Measurements from ENCODE around the gene UCP2. TPM values are rescaled to one million over a fixed set of nuclear protein-coding genes. Genes with fewer than 3 reads are reported as not detected.

The UCP2 gene
- total RNA-seq, 1 donor = 68.7 TPM

GRCh38 chr11:74004046-74004695 is 21.5 kb upstream of the UCP2 start:
- no peaks in the 10 kb centered on the region for H3K27me3 ChIP-seq (ENCODE audit: insufficient read depth, low read length)
- H3K4me1 ChIP-seq (ENCODE audit: insufficient read depth, low read length) = peaks cover 63% of the 10 kb centered on the region
- no peaks in the 10 kb centered on the region for H3K9me3 ChIP-seq (ENCODE audit: low read depth, low read length)
- no peak overlapping the region for H3K4me3 ChIP-seq (ENCODE audit: low read length)

- peaks cover 50% of the 10 kb centered on the region for H3K4me1 ChIP-seq (ENCODE audit: insufficient read depth, low read length)
- H3K4me3 ChIP-seq (ENCODE audit: low read length) = no peak overlapping the region
- H3K9me3 ChIP-seq (ENCODE audit: low read depth, low read length) = no peaks in the 10 kb centered on the region
- H3K27me3 ChIP-seq (ENCODE audit: insufficient read depth, low read length) = no peaks in the 10 kb centered on the region
Observed at GRCh38 chr11:74002832-74003231, 20.2 kb upstream of the UCP2 start.

- Histone ChIP-seq H3K4me3 (ENCODE audit: low read length) (no peak overlapping the region), H3K9me3 (ENCODE audit: low read depth, low read length) (no peaks in the 10 kb centered on the region), H3K4me1 (ENCODE audit: insufficient read depth, low read length) (peaks cover 53% of the 10 kb centered on the region), H3K27me3 (ENCODE audit: insufficient read depth, low read length) (no peaks in the 10 kb centered on the region)
Observed at GRCh38 chr11:74001822-74002286, 19.2 kb upstream of the UCP2 start.

GRCh38 chr11:74000307-74001133 is 17.9 kb upstream of the UCP2 start:
- Histone ChIP-seq H3K4me1 (ENCODE audit: insufficient read depth, low read length) (peaks cover 50% of the 10 kb centered on the region), H3K9me3 (ENCODE audit: low read depth, low read length) (no peaks in the 10 kb centered on the region)

GRCh38 chr11:73999581-74000306 is 17.1 kb upstream of the UCP2 start:
- H3K4me3 ChIP-seq (ENCODE audit: low read length) = no peak overlapping the region
- no peaks in the 10 kb centered on the region for H3K9me3 ChIP-seq (ENCODE audit: low read depth, low read length)
- no peaks in the 10 kb centered on the region for H3K27me3 ChIP-seq (ENCODE audit: insufficient read depth, low read length)
- H3K4me1 ChIP-seq (ENCODE audit: insufficient read depth, low read length) = peaks cover 45% of the 10 kb centered on the region

More at GRCh38 chr11:74000307-74001133, 17.9 kb upstream of the UCP2 start:
- no peaks in the 10 kb centered on the region for H3K27me3 ChIP-seq (ENCODE audit: insufficient read depth, low read length)
- H3K4me3 ChIP-seq (ENCODE audit: low read length) = no peak overlapping the region

- Histone ChIP-seq H3K27me3 (ENCODE audit: insufficient read depth, low read length) (no peaks in the 10 kb centered on the region), H3K4me1 (ENCODE audit: insufficient read depth, low read length) (peaks cover 39% of the 10 kb centered on the region), H3K9me3 (ENCODE audit: low read depth, low read length) (no peaks in the 10 kb centered on the region), H3K4me3 (ENCODE audit: low read length) (no peak overlapping the region)
Observed at GRCh38 chr11:73998846-73999575, 16.4 kb upstream of the UCP2 start.

DNA sequence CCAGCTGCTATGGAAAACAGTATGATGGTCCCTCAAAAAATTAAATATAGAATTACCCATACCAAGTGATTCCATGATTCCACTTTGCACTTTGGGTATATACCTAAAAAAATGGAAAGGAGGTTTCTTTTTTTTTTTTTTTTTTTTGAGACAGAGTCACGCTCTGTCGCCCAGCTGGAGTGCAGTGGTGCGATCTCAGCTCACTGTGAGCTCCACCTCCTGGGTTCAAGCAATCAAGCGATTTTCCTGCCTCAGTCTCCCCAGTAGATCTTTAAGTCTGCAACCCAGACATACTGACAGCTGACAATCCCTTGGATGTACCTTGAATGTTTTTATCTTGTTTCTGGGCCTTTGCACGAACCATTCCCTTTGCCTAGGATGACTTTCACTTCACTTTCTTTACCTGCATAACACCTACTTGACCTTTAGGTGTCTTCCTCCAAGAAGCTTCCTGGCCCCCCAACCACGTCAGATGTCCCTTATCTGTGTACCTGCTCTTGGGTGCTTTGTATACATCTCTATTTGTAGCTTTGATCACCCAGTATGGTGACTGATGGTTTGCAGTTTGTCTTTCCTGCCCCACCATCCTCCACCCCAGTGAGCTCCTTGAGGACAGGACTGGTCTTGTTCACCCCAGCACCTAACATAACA is 14.6 kb upstream of the UCP2 start:
- no peaks in the 10 kb centered on the region for H3K9me3 ChIP-seq (ENCODE audit: low read depth, low read length)
- H3K27me3 ChIP-seq (ENCODE audit: insufficient read depth, low read length) = no peaks in the 10 kb centered on the region
- peaks cover 47% of the 10 kb centered on the region for H3K4me1 ChIP-seq (ENCODE audit: insufficient read depth, low read length)
- H3K4me3 ChIP-seq (ENCODE audit: low read length) = no peak overlapping the region

DNA sequence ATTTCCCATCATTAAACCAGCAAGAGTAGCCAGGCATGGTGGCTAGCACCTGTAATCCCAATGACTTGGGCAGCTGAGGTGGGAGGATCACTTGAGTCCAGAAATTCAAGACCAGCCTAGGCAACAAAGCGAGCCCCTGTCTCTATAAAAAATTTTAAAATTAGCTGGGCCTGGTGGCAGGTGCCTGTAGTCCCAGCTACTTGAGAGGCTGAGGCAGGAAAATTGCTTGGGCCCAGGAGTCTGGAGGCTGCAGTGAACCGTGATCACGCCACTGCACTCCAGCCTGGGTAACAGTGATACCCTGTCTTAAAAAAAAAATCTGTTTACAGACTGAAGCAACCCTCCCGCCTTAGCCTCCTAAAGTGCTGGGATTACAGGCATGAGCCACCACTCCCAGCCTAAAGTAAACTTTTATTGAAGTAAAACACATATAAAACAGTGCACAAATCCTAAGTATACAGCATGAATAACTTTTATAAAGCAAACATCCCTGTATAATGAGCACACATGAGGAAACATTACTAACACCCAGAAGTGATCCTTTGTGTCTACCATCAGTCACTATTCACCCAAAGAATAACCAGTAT is 13.6 kb upstream of the UCP2 start:
- Histone ChIP-seq H3K4me3 (ENCODE audit: low read length) (no peak overlapping the region), H3K27me3 (ENCODE audit: insufficient read depth, low read length) (no peaks in the 10 kb centered on the region), H3K4me1 (ENCODE audit: insufficient read depth, low read length) (peaks cover 54% of the 10 kb centered on the region), H3K9me3 (ENCODE audit: low read depth, low read length) (no peaks in the 10 kb centered on the region)

DNA sequence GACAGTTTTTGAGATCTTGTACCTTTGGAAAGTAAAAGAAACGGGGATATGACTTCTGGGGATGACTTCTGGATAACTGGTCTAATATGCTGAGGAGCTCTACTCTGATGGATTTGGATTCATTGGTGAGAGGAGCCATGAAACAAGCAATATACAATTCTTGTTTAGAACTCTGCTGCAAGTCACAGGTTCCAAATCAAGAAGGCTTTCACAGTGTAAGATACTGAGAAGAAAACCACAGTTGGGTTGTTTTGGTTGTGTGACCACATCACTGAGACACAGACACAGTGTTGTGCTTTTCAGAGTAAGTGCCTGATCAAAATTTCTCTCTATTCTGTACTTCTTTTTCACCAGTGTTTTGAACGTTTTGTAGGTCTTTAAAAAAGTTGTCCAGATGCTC is 13.1 kb upstream of the UCP2 start:
- Histone ChIP-seq H3K27me3 (ENCODE audit: insufficient read depth, low read length) (no peaks in the 10 kb centered on the region), H3K9me3 (ENCODE audit: low read depth, low read length) (no peaks in the 10 kb centered on the region), H3K4me1 (ENCODE audit: insufficient read depth, low read length) (peaks cover 53% of the 10 kb centered on the region), H3K4me3 (ENCODE audit: low read length) (no peak overlapping the region)

DNA sequence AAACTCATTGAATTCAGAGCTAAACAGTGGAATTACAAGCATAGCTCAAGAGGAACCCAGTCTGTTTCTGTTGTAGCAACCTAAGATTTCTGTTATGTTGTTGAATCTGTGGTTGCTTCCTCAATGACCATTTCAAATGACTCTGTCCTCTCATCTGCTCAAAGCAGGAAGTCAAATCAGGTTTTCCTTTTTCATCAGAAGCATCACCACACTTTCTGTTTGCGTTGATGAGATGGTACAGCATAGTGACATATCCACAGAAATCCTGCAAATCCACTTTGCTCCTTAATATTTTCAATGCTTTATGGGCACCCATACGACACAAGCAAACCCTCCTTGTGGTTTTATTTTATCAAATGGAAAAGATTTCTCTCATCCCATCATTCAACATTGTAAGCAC is 12.6 kb upstream of the UCP2 start:
- peaks cover 50% of the 10 kb centered on the region for H3K4me1 ChIP-seq (ENCODE audit: insufficient read depth, low read length)
- H3K27me3 ChIP-seq (ENCODE audit: insufficient read depth, low read length) = no peaks in the 10 kb centered on the region
- H3K4me3 ChIP-seq (ENCODE audit: low read length) = no peak overlapping the region
- no peaks in the 10 kb centered on the region for H3K9me3 ChIP-seq (ENCODE audit: low read depth, low read length)

DNA sequence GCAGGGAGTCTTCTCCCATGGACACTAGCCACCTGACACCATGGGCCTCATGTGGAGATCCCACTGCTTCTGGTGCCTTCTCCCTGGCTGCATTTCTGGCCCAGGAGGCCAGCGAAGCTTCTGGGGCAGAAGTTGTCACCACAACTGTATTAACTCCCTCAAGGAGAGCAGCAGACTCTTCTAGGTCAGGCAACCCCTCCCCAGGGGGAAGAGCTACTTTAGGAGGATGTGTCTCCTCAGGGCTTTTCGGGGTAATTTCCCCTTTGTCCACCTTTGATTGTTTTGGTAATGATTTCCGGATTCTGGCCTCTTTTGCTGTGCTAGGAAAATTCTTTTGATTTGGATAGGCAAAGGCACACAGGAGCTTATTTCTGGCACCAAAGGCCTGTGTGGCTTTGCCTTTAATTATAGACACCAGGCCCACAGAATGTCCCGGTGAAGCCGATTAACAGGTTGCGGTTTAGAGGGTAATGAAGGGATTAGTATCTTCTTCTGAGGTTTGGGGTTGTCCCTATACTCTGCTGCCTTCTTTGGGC is 8.9 kb upstream of the UCP2 start:
- no peaks in the 10 kb centered on the region for H3K27me3 ChIP-seq (ENCODE audit: insufficient read depth, low read length)
- no peak overlapping the region for H3K4me3 ChIP-seq (ENCODE audit: low read length)
- no peaks in the 10 kb centered on the region for H3K9me3 ChIP-seq (ENCODE audit: low read depth, low read length)
- peaks cover 31% of the 10 kb centered on the region for H3K4me1 ChIP-seq (ENCODE audit: insufficient read depth, low read length)

GRCh38 chr11:73990730-73991129 is 8.1 kb upstream of the UCP2 start:
- Histone ChIP-seq H3K9me3 (ENCODE audit: low read depth, low read length) (no peaks in the 10 kb centered on the region), H3K27me3 (ENCODE audit: insufficient read depth, low read length) (no peaks in the 10 kb centered on the region), H3K4me3 (ENCODE audit: low read length) (no peak overlapping the region), H3K4me1 (ENCODE audit: insufficient read depth, low read length) (peaks cover 24% of the 10 kb centered on the region)

- Histone ChIP-seq H3K4me1 (ENCODE audit: insufficient read depth, low read length) (peaks cover 26% of the 10 kb centered on the region), H3K9me3 (ENCODE audit: low read depth, low read length) (no peaks in the 10 kb centered on the region), H3K4me3 (ENCODE audit: low read length) (no peak overlapping the region), H3K27me3 (ENCODE audit: insufficient read depth, low read length) (no peaks in the 10 kb centered on the region)
Observed at GRCh38 chr11:73989156-73989555, 6.5 kb upstream of the UCP2 start.

DNA sequence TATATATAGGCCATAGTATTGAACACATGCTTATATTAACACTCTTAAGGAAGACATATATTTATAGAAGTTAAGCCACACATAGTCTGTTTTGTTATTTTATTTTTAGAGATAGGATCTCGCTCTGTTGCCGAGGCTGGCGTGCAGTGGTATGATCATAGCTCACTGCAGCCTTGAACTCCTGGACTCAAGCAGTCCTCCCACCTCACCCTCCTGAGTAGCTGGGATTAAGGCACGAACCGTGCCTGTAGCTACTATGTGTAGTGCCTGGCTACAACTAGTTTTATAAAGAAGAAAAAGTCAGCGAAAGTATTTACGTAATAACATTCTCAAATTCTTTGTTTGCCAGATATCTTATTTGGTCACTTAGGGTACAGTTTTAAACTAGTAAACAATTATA is 5.6 kb upstream of the UCP2 start:
- Histone ChIP-seq H3K27me3 (ENCODE audit: insufficient read depth, low read length) (no peaks in the 10 kb centered on the region), H3K4me1 (ENCODE audit: insufficient read depth, low read length) (peaks cover 29% of the 10 kb centered on the region), H3K9me3 (ENCODE audit: low read depth, low read length) (no peaks in the 10 kb centered on the region)

More for the DNA sequence above, 5.6 kb upstream of the UCP2 start:
- no peak overlapping the region for H3K4me3 ChIP-seq (ENCODE audit: low read length)
